RCC 7860 (cell line): ENCODE results near the gene PGM3.

ENCODE experiments used
- DNase-seq: peaks from one replicate; pipeline ENCODE4 v3.0.0-alpha.2; 2015; ENCODE audit warnings: low spot score
- FAIRE-seq: peaks from 2 replicates; lab custom pipeline; 2012; peaks lifted over from hg19 to GRCh38; lab: Jason Lieb, UNC

PGM3 gene

GRCh38 chr6:83125425-83125824, 67.6 kb downstream of the PGM3 start:
- FAIRE-seq (no peak), DNase-seq (no peak)

- DNase-seq (no peak), FAIRE-seq (no peak)
Measured at GRCh38 chr6:83124553-83124952, 68.5 kb downstream of the PGM3 start.

- DNase-seq (no peak), FAIRE-seq (no peak)
Measured at GRCh38 chr6:83119742-83120300, 73.2 kb downstream of the PGM3 start.

GRCh38 chr6:83117802-83118201, 75.3 kb downstream of the PGM3 start:
- FAIRE-seq: no peak
- no peak for DNase-seq
